ENCODE measurements around the gene TBC1D17. TPM values are rescaled to one million over a fixed set of nuclear protein-coding genes. Genes with fewer than 3 reads are reported as not detected.

The TBC1D17 gene
- total RNA-seq, 1 donor from 2014 or later = 46.0 TPM

DNA sequence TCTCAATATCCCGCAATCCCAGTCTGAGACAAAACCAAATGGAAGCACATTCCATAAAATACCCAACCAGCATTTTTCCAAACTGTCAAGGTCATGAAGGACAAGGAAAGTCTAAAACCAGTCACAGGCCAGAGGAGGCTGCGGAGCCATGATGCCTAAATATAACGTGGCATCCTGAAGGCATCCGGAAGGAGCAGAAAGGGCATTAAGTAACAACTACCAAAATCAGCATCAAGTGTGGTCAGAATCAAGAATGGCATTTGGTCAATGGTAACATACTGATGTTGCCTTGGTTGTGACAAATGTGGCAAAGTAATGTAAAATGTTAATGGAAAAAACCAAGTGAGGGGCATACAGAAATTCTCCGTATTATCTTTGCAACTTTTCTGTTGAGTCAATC is 48.0 kb downstream of the TBC1D17 start:
- intact Hi-C loops (cut with DNase I) = no loop called here
- DNase-seq = no peak

DNA sequence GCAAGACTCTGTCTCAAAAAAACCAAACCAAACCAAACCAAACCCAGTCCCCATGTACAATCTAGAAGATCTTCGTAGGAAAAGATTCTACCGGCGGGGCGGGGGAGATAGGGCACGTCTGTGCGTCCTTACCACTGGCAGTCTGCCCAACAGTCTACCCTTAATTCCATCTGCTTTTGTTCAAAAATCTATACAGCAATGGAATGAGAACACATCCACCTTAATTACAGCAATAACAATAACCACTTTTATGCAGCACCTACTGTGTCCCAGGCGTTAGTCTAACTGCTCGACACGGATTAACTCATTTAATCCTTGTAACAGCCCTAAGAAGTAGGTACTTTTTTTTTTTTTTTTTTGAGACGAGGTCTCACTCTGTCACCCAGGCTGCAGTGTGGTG is 49.0 kb downstream of the TBC1D17 start:
- DNase-seq = no peak
- no peak for ATAC-seq (ENCODE audit: poor library complexity)
- intact Hi-C loops (cut with DNase I) = no loop called here

More for the DNA sequence above, 48.0 kb downstream of the TBC1D17 start:
- no peak for ATAC-seq (ENCODE audit: poor library complexity)

DNA sequence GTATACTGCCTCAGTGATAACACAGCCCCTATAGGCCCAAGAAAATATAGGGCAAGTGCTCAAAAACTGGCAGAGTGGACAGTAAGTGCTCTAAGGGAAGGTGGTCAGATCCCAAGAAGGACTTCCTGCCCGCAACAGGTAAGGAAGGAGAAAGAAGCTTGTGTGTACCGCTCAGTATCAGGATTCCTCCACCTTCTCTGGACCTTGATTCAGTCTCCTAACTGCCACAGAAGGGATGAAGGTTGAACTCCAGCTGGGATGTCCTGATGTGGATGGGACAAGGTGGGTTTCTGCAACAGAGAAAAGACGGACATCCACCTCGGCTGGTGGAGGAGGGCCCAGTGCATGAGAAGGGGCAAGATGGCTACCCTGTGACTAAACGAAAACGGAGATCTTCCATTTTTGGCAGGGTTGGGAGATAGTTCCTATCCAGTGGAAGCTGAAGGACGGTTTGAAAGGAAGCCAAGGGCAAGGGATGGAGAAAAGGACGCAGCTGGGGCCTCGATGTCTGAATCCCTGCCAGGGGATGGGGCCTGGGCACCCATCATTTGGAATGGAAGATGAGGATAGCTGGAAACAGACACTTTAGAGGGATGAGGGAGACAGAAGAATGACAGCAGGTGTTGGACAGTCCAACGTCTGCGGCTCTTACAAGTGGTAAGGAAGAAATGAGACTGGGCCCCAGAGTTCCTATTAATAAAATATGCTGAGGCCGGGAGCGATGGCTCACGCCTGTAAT is 50.2 kb downstream of the TBC1D17 start:
- no peak for DNase-seq
- intact Hi-C loops (cut with DNase I) = no loop called here
- ATAC-seq (ENCODE audit: poor library complexity) = no peak

DNA sequence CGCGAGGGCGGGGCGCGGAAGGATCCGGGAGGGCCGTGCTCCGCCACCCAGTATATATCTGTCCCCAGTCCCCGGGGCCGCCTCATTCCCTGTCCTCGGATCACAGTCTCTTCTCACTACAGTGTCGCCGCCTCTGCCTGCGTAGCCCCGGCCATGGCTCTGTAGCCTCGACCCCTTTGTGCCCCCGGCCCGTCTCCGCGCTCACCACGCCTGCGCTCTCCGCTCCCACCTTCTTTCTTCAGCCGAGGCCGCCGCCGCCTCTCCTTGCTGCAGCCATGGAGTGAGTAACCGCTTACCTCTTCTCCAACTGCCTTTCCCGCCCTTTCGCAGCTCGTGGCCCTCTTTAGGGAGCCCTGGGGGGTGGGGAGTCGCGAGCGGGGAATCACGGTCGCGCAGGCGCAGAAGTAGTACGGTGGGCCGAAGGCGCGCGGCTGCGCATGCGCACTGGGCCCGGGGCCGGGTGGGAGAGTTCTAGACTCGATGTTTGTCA is 51.7 kb downstream of the TBC1D17 start, which contains the start of the genes ATF5 and NUP62:
Gene ATF5, plus strand, starts transcription at position 85 of the 490 bp plus-strand sequence. CDS start 1,646 bp downstream, outside the sequence.
Gene NUP62, minus strand, starts transcription at position 384 of the 490 bp plus-strand sequence. CDS start 19,697 bp downstream, outside the sequence.
- intact Hi-C loops (cut with DNase I) = no loop called here
- DNase-seq = peak; percentile 94

DNA sequence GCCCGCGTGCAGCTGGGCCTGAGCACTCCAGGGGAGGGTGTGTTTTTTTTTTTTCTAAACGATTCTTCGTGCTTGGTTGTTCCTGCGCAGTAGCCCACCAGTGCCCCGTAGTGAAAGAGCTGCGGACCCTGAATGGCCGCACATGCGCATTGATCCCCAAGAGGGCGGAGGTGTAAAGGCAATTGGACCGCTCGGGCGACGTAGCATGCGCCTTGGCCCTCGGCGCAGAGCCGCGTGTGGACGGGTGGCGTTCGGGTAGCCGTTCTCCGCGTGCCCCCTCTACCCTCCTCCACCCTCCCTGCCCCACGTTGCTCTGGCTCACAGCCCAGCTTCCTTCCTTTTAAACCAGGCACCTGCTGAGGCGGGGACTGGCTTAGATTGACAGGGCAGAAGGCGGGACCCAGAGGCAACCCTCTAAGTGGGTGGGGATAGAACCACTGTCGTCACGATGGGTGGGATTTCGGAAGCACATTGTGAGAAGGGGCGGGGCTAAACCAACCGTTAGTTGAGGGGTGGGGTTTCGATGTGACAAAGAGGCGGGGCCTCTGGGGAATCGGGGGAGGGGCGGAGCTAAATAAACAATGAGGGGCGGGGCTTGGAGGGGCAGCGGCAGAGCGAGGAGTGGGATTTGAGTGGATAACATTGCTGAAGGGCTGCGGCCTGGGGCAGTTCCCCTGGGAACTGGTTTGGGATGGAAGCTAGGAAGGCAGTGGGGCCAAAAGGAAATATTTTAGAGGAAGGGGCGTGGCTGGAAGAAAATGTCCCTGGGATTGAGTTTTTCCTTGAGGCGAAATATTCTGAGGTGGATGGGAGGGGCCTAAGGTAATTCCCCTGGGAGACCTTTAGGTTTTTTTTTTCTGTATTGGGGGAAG is 52.3 kb downstream of the TBC1D17 start:
- DNase-seq (peak; percentile 94), ATAC-seq (ENCODE audit: poor library complexity) (peak; percentile 92)
- intact Hi-C loops (cut with DNase I) = no loop called here

More for the DNA sequence above, 51.7 kb downstream of the TBC1D17 start, which contains the start of the genes ATF5 and NUP62:
- ATAC-seq (ENCODE audit: poor library complexity) = peak; percentile 86

DNA sequence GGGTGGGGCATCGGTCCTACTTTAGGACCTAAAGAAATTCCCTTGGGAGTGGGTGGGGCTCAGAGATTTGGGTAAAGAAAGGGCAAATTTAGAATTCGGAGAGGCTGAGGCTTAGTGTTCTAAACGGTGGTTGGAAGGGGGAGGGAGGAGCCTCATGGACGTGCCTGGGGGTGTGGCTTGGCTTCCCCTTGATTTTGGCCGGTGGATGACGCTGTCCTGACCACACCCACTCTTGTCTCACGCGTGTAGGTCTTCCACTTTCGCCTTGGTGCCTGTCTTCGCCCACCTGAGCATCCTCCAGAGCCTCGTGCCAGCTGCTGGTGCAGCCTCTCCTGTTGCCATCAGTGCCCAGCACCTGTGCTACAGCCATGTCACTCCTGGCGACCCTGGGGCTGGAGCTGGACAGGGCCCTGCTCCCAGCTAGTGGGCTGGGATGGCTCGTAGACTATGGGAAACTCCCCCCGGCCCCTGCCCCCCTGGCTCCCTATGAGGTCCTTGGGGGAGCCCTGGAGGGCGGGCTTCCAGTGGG is 53.0 kb downstream of the TBC1D17 start:
- peak; percentile 55 for DNase-seq
- intact Hi-C loops (cut with DNase I) = no loop called here
- ATAC-seq (ENCODE audit: poor library complexity) = no peak

DNA sequence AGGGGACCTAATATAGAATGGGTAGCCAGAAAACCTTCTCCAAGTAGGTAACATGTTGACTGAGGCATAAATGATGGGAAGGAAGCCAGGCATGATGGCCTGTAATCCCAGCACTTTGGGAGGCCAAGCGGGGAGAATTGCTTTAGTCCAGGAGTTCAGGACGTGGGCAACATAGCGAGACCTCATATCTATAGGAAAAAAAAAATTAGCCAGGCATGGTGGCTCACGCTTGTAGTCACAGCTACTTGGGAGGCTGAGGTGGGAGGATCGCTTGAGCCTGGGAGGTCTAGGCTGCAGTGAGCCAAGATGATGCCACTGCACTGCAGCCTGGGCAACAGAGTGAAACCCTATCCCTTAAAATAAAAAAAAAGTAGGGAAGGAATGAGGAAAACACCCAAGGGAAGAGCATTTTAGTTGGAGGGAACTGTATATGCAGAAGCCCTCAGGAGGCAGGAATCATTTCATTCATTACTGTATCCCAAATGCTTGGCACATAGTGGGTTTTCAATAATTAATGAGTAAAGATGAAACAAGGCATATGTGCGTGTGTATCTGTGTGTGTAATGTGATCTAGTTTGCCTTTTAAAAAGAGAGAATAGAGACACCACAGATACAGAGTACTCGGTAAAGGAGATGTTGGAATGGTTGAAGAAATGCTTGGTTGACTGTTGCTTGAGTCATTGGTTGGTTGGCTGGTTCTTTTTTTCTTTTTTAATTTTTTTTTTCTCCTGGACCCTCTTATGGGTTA is 54.0 kb downstream of the TBC1D17 start:
- intact Hi-C loops (cut with DNase I) = no loop called here
- ATAC-seq (ENCODE audit: poor library complexity) (no peak), DNase-seq (no peak)

DNA sequence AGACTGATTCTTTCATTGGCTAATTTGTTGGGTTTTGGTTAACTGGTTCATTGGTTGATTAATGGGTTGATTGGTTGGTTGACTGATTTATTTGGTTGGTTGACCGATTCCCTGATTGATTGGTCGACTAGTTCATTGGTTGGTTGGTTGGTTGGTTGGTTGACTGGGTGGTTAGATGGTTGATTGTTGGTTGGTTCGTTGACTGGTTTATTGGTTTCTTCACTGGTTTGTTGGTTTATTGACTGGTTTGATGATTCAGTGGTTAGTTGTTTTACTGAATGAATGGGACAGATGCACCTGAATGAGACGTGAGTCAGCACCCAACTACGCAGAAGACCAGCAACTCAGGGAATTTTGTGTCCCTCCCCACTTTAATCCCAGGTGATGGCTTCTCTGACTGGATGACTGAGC is 54.5 kb downstream of the TBC1D17 start:
- intact Hi-C loops (cut with DNase I) = no loop called here
- ATAC-seq (ENCODE audit: poor library complexity) (no peak), DNase-seq (no peak)

DNA sequence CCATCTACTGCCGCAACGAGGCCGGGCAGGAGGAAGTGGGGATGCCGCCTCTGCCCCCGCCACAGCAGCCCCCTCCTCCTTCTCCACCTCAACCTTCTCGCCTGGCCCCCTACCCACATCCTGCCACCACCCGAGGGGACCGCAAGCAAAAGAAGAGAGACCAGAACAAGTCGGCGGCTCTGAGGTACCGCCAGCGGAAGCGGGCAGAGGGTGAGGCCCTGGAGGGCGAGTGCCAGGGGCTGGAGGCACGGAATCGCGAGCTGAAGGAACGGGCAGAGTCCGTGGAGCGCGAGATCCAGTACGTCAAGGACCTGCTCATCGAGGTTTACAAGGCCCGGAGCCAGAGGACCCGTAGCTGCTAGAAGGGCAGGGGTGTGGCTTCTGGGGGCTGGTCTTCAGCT is 55.2 kb downstream of the TBC1D17 start:
- intact Hi-C loops (cut with DNase I) = no loop called here
- ATAC-seq (ENCODE audit: poor library complexity) (no peak), DNase-seq (no peak)

DNA sequence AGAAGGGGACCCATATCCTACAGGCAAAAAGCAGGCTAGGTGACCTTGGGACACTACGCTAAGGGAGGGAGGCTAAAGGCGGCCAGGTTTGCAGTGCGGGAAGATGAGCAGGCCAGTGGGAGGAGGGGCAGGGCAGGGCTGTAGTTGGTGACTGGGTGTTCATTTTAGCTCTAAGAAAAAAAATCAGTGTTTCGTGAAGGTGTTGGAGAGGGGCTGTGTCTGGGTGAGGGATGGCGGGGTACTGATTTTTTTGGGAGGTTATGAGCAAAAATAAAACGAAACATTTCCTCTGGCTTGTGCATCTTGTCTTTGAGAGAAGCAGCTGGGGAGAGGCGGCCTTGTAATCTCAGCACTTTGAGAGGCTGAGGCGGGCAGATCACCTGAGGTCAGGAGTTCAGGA is 56.1 kb downstream of the TBC1D17 start:
- no peak for ATAC-seq (ENCODE audit: poor library complexity)
- intact Hi-C loops (cut with DNase I) = no loop called here
- DNase-seq = no peak

DNA sequence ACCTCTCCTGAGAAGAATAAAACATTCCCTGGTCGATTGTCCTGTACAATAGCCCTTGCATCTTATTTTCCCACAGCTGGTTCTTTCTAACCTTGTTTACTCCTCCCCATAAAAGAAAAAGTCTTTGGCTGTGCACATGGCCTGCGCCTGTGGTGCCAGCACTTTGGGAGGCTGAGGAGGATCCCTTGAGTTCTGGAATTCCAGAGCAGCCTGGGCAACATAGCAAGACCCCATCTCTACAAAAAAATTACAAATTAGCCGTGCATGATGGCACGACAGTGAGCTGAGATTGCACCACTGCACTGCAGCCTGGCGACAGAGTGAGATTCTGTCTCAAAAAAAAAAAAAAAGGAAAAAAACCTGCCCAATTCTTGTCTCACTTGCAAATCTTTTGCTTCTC is 59.0 kb downstream of the TBC1D17 start:
- DNase-seq = no peak
- intact Hi-C loops (cut with DNase I) = loop anchor here (5.0 kb wide), 1 partner anchor 46 kb away; no protein-coding TSS in a partner anchor
- no peak for ATAC-seq (ENCODE audit: poor library complexity)

DNA sequence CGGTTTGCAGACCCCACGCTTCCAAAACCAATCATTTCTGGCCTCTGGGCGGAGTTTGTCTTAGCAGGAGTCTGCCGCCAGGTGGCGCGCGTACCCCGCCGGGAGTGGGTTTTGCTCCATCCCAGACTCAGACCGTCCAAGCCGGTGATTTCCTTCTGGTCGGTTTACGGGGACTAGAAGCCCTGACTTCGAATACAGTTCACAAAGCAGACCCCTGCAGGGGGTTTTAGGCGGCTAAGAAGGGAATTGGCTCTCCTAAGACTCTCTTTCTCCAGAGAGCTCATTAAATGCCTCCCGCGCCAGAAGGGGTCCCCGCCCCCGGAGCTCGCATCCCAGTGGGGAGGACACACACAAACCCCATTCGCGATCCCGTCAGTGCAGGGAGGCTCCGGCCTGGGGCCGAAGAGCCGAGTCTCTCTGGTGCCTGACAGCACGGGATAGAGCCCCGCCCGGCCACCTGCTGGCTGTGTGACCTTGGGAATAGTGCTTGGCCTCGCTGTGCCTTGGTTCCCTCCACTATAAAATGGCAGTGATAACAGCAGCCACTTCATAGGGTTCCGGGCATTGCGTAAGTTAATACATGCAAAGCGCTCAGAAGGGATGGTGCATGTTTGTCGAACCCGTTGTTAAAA is 60.4 kb downstream of the TBC1D17 start:
- intact Hi-C loops (cut with DNase I) = loop anchor here (5.0 kb wide), 1 partner anchor 44 kb away; no protein-coding TSS in a partner anchor
- ATAC-seq (ENCODE audit: poor library complexity) (peak; percentile 93), DNase-seq (peak; percentile 87)

Small RNA genes lying within 50 kb of the gene (microRNA-seq; reads per million reads assigned to microRNA genes)
- gene MIR4749 (not detected), gene MIR4750 (not detected), gene MIR6800 (not detected)

Other genes starting within 250 kb of the TBC1D17 start
- 105 TPM for gene RRAS, start 237.6 kb upstream of the TBC1D17 start, total RNA-seq
- 42.0 TPM for gene SCAF1, start 235.5 kb upstream of the TBC1D17 start, total RNA-seq
- gene IRF3, start 211.8 kb upstream of the TBC1D17 start, total RNA-seq = 29.9 TPM
- gene BCL2L12, start 211.8 kb upstream of the TBC1D17 start, total RNA-seq = 10.8 TPM
- 110 TPM for gene PRMT1, start 200.4 kb upstream of the TBC1D17 start, total RNA-seq
- gene ADM5, start 188.1 kb upstream of the TBC1D17 start, total RNA-seq = 0.67 TPM
- gene CPT1C, start 186.6 kb upstream of the TBC1D17 start, total RNA-seq = 2.2 TPM
- 0.86 TPM for gene TSKS, start 114.4 kb upstream of the TBC1D17 start, total RNA-seq
- gene AP2A1, start 110.7 kb upstream of the TBC1D17 start, total RNA-seq = 62.7 TPM
- gene FUZ, start 64.4 kb upstream of the TBC1D17 start, total RNA-seq = 19.8 TPM
- gene MED25, start 59.4 kb upstream of the TBC1D17 start, total RNA-seq = 83.4 TPM
- 120 TPM for gene PTOV1, start 26.5 kb upstream of the TBC1D17 start, total RNA-seq
- 36.3 TPM for gene PNKP, start 10.1 kb upstream of the TBC1D17 start, total RNA-seq
- gene AKT1S1, start 347 bp upstream of the TBC1D17 start, total RNA-seq = 35.0 TPM
- not detected for gene IL4I1, start 19.2 kb downstream of the TBC1D17 start, total RNA-seq
- gene ATF5, start 51.5 kb downstream of the TBC1D17 start, total RNA-seq = 7.2 TPM
- 28.2 TPM for gene NUP62, start 51.8 kb downstream of the TBC1D17 start, total RNA-seq
- 0.75 TPM for gene SIGLEC11, start 83.5 kb downstream of the TBC1D17 start, total RNA-seq
- gene VRK3, start 147.7 kb downstream of the TBC1D17 start, total RNA-seq = 22.2 TPM
- 3.7 TPM for gene ZNF473, start 148.3 kb downstream of the TBC1D17 start, total RNA-seq

Measured in Right ventricle myocardium superior (tissue), 1 donor.